Putamen (tissue), 1 donor: Measurements from ENCODE around the gene RHOH.

Experiments
- DNase-seq: peaks from one replicate; pipeline ENCODE4 v3.0.0-alpha.2; 2016; ENCODE audit warnings: low spot score

RHOH gene

DNA sequence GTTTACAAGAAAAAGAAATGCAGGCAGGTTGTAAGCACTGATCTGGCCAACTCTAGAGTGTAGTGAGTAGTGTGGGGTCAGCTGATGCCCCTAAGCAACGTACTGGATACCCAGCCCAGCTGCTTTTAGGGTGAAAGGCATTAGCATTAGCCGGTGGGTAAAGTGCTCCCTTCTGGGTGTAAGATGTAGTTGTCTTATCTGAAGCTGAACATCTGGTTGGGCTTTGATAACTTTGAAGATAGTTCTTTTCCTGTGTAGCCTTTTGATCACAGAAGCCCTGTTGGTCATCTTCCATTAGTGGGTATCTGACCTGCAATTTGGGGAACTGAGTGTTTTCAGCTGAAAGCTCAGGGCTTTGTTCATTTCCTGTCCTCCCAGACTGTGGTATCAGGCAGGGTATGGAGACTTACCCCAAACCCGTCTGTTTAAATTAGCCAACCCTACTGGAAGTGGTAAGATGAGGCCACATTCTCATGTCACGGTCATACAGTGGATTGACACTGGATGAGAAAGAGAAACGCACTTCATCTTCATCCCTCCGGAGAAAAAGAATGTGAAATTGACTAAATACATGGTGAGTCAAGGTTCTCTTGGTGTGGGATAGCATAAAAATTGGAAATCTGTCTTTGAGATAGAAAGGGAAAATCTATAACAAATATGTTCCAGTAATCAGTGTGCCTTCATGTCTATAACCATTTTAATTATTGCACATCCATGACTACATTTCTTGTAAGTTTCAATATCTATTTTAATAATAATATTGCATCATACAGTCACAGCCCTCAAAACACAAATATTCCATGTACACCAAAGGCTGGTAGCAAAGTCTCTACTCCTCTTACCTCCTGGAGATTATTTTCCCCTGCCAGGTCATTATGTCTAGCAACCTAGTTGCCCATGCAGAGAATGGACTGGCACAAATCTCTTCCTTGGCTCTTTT is 8.7 kb downstream of the RHOH start:
- DNase-seq, result peak; percentile 29

DNA sequence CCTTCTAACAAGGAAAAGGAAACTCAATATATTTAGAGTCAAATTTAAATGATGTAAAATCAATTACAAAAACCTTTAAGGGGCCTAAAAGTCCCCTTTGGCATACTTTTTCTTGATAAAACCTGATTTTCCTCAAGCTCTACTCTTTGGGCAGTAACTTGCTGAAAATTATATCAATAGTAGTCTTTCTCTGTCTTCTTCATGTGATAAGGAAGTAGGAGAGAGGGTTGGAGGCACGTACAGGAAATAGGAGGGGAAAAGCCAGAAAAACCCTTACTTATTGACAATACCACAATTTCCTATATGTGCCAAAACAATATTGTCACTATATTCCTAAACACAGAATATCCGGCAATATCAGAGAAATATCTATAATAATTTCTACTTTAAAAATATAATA is 9.6 kb downstream of the RHOH start:
- no peak for DNase-seq

DNA sequence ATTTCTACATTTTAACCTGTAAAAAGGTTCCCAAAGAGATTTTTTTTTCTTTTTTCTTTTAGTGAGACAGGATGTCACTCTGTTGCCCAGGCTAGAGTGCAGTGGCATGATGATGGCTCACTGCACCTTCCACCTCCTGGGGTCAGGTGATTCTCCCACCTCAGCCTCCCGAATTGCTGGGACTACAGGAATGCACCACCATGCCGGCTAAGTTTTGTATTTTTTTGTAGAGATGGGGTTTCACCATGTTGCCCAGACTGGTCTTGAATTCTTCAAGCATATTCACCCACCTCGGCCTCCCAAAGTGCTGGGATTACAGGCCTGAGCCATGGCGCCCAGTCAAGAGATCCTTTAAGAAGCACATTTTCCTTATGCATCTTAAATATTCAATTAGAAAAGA is 12.6 kb downstream of the RHOH start:
- DNase-seq, result no peak

DNA sequence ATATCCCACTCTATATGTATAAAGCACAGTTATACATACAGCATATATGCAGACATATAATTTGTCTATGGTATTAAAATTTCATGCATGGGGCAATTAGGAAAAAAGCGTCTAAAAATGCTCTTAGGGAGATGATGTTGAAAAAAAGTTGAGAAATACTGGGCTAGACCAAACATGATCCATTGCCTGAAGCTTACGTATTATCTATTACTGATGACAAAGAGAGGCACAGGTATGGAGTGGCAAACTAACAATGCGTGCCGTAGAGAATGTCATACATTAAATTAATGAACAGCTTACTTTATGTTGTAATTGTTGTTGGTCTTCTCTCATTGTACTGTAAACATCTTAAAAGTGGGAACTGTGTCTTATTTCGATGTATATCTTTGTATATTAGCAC is 13.9 kb downstream of the RHOH start:
- no peak for DNase-seq

DNA sequence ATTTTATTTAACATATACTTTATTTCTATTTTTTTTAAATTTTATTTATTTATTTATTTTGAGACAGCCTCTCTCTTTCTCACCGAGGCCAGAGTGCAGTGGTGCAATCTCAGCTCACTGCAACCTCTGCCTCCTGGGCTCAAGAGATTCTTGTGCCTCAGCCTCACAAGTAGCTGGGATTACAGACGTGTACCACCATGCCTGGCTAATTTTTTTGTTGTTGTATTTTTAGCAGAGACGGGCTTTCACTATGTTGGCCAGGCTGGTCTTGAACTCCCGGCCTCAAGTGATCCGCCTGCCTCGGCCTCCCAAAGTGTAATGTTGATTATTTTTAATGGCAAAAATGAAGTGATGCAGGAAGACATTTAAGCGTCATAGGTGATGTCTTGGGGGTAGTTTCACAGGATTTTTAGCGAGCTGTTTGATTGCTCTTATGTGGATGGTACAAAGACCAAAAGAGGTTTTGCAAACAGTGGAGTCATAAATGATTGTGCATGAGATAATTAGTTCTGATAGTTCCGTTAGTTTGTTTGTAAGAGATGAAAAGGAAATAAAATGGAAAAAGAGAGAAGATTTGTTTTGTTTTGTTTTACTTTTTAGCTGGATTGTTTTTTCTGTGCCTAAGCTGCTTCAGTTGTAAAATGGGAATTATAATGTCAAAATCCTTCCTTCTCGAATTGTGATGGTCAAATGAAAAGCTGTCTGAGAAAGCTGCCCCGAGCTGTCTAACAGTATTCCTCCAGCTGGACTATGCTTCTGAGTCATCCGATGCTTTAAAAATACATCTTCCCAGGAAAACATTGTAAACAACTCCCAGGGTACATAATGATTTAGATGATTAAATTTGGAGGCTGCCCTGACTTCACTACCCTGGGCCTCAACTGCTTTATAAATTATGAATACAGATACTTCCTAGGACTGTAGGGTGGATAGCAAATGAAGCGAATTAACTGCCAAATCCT is 14.7 kb downstream of the RHOH start:
- no peak for DNase-seq

DNA sequence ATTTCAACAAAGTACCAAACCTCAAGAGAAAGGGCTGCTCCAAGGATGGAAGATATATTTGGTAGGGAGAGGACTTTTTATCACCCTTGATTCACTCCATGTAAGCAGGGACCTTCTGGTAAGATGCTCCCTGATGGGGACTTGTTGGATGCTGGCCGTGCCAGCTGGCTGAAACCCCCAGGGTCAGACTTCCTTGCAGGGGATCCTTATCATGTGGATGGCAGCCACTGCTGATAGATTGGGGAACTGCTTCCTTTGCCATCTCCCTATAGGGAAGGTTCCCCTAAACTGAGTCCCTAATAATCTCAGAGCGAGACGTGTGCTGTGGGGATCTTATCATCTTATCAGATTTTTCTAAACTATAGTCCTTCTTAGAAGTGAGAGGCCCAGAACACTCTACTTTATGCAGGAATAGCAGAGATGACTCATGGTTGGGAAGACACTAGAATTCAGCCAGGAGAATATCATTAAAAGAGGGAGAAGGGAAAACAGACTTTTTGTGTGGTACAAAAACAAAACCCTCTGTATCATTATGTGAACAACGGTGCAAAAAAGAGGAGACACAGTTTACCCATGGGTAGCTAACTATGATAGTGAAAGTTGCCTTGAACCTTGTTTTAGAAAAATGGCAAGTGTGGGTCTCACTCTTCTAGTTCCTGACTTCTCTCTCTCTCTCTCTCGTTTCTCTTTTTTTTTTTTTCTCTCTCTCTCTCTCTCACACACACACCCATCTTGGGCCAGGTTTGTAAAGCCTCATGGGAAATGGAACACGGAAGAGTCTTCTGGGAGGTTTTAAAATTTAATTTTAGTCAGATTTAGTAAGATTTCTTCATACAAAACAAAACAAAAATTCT is 16.1 kb downstream of the RHOH start:
- no peak for DNase-seq

DNA sequence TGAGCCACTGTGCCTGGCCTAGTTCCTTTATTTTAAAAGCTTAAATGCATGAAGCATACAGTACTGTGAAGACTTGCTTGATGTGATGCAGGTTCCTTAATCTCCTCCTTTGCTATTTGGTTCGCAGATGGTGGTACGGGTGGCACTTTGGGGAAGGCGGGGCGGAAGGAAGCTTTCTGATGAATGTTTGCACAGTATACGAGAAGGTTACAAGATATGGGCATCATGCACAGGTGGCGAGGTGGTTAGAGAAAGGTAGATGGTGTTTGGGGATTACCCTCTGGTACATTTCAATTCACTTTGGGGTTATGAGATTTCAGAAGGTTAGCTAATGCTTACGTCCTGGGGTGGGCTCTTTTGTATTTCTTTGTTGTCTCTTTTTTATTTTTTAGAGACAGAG is 17.2 kb downstream of the RHOH start:
- no peak for DNase-seq

DNA sequence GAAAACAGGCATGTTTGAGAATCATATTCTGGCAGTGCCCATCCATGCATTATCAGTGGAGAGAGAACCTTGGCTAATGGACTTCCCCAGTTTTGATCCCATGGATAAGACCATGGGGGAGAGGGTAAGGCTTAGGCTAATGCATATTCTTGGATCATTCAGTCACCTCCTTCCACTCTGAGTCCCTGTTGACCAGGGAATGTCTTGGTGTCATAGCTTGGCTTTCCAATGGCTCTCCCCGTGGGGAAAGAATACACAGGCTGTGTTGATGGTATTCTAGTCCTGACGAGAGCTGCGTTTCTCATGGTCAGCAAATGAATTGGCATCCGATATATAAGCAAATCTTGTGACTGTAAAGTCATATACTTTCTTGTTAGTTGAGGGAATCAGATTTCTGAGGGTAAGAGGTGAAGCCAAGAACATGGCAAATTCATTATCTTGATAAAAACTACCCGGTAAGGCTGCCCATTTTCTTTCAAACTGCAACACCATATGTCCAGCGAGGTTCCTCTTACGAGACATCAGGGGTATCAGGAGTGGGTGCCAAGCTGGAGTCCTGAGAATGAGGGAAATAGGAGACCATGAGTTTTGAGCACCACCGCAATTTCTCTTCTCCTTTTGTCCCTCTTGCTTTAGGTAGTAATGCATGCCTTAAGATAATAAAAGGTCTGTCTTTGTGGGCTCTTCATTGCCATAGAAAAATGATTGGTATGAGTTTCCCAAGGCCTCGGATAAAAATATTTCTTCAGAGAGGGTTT is 18.0 kb downstream of the RHOH start:
- no peak for DNase-seq

DNA sequence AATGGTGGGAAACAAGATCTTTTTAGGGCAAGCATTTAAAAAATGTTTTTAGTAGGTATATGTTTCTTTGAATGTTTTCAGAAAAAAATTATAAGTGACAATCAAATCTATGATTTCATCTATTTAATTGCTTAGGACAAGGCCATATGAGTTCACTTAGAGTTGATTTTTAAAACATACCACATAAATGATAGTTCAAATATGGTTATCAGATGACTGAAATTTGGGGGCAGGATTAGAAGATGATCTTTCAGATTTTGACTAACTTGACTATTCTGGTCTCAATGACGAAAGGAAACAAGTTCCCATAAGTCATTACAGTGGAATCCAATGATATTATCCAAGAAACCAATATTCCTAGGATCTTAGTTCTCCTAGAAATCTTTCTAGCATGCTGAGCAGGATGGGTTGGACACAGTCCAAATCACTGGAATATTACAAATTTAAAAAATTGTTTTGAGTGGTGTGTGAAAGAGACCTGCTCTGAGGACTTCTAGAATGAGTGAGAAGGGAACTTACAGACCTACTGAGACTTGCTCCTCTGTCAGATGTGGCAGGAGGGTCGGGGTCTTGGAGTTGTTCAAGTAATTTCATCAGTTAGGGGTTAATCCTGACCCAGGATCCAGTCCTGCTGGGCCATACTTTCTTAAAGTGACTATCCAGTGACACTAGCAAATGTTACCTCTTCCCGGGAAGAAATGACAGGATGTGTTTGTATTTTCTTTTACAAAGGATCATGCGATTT is 20.0 kb downstream of the RHOH start:
- no peak for DNase-seq

DNA sequence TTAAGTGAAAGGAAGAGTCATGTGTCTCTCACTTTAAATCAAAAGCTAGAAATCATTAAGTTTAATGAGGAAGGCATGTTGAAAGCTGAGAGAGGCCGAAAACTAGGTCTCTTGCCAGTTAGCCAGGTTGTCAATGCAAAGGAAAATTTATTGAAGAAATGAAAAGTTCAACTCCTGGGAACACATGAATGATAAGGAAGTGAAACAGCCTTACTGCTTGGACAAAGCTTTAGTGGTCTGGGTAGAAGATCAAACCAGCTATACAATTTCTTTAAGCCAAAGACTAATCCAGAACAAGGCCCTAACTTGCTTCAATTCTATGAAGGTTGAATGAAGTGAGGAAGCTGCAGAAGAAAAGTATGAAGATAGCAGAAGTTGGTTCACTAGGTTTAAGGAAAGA is 24.9 kb downstream of the RHOH start:
- DNase-seq, result no peak

DNA sequence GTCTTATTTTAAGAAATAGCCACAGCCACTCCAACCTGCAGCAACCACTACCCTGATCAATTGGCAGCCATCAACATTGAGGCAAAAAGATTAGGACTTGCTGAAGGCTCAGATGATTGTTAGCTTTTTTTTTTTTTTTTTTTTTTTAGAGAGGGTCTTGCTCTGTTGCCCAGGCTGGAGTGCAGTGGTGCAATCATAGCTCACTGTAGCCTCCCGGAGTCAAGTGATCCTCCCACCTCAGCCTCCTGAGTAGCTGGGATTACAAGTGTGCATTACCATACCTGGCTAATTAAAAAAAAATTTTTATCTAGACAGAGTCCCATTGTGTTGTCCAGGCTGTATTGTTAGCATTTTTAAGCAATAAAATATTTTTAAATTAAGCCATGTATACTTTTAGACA is 26.5 kb downstream of the RHOH start:
- DNase-seq, result no peak

DNA sequence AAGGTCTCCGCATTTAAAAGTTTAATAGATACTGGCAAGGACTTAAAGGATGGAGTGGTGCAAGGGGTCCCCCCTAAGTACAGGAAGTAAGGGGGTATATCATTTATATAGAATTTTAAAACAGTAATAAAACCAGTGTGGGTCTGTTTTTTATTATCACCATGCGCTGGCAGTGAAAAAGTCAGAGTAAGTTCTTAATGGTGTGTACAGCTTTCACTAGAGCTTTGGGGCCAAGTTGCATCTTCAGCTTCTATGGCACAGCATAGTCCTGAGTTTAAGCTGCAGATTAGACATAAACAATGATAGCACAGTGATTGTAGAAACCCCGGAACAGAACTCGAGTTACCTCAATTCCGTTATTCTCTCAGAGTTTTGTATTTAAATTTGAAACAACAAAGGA is 27.6 kb downstream of the RHOH start:
- DNase-seq, result no peak

DNA sequence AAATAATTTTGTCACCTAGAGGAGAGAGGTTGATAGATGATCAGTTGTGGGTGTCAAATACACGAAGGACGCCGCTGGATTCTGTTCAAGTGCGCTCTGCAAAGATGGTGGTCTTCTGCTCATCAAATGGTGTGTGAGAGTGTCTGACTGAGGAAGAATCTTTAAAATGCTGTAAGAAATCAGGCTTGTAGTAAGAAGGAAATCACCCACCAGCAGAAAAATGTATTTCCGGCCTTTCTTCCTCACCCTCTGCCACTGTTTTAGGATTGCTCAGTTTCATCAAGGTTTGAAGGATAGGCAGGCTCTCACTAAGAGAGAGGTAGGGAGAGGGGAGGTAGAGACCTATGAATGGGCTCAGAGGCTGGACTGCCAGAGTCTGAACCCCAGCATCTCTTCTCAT is 28.7 kb downstream of the RHOH start:
- DNase-seq, result no peak

DNA sequence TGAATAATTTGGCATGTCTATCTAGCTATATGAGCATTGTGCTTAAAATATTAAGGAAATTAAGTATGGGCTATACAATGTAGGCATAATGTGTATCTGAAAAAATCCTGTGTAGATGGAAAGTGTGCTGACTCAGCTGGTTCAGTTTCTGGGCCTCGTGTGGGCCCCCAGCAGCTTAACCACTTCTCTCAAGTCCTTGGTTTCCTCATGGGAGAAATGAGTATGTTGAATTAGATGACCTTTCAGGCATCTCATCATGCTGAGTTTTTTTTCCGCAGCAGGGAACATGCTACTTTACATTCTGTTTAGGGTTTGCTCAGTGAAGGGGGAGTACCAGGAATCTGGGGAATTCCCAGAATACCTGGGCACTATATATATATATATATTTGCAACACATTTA is 30.5 kb downstream of the RHOH start:
- no peak for DNase-seq

DNA sequence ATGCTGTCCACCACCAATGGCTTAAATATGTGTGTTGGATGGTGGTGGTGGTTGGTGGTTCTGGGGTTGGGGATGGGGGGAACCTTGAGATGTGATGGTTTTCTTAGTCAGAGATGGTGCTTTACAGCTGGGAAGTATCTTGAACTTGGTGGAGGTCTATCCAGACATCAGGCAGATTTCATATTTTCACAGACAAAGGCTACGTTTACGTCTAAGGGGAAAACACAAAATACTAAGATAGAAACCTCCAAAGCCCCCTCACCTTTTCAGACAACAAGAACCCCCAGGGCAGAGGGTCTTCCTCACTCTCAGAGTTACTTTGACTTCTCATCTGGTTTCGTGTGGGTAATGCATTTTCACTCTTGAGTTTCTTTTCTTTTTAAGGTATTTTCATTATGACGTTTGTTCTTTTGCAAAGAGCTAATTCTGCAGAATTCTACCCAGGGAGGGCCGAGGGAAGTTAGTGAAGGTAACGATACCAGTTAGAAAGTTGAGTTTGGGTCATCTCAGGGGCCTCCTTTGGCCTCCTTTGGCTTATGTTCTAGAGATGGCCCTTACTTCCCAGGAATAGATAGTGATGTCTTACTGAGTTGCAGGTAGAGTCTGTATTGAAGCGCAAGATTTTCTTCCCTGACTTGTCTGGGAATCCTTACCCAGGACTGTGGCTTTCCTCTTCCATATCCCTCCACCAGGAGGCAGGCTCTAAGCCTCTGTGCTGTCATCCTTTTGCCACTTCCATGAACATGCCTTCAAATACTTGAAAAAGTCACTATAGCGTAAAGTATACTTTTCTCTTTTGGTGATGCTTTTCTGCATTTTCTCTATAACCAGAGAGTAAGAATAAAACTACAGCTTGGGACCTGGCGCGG is 31.9 kb downstream of the RHOH start:
- no peak for DNase-seq

DNA sequence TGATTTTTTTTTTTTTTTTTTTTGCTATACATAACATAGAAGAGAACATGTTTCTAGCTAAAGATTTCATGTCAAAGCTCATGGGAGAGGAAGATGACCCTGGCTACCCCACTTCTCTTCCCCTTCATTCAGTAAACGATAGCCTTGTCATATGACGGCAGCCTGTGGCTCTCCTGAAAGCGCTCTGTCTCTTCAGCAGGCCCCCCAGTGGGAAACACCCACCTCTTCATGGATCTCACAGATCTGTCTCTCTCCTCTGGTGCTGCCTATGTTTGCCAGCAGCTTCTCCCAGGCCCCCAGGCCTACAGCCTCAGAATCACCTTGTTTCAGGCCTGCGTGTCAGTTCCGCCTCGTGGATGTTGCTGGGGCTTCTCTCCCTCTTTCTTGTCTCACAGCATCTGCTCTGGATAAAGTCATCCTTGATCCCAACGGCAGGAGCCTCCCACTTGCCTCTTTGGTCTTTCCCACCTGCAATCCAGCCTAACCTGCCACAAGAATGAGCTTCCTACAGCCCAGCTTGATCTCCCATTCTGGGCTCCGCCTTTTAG is 34.6 kb downstream of the RHOH start:
- no peak for DNase-seq

DNA sequence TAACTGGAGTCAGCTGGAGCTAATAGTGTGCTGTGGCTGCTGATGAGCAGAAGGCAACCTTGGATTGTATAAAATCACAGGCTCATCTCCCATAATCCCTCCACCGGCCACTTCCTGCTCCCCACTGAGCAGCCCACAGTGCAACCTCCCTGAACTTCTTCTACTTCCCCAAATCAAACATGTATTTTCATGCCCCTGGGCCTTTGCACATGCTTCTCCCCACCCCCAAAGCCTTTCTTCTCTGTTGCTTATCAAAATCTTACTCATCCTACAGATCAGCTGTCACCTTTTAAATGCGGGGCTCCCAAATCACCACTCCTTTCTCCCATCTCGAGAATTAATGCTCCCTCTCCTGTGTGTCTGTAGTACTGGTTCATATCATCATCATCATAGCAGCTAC is 35.8 kb downstream of the RHOH start:
- DNase-seq, result no peak

DNA sequence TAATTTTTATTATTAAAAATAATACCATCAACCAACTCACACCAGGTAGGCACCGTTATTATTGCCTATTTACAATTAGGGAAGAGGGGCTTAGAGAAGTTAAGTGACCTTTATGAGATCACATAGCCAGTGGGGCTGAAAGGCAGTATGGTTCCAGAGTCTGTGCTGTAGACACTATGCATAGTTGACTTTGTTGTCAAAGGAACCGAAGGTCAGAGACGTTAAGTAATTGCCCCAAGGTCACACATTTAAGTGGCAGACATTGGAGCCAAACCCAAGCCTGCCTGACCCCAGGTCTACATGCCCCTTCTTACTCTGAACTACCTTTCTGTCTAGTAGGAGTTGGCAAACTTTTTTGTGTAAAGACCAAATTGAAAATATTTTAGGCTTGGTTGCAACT is 36.4 kb downstream of the RHOH start:
- DNase-seq, result no peak

DNA sequence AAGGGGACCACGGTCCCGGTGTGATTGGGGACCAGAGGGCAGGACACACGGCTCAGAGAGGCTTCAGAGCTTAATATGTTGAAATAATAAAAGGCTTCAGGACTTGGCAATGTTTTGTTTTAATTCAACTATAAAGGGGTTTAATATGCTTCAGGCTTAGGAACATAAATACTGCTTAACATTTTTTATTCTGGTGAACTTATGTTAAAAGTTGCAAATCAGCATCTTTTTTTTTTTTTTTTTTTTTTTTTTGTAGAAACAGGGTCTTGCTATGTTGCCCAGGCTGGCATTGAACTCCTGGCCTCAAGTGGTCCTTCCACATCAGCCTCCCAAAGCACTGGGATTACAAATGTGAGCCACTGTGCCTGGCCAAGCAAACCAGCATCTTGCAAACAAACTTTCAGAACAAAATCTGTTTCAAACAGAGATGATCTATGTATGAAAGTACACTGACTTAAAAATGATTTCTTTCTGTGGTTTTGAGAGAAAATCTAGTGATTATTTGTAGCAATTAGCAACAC is 37.7 kb downstream of the RHOH start:
- no peak for DNase-seq
